SK-N-SH (cell line): ENCODE results near the gene MKX. TPM values are rescaled to one million over a fixed set of nuclear protein-coding genes. Genes with fewer than 3 reads are reported as not detected.

ENCODE experiments used
- CTCF ChIA-PET: fragments of 300-600, 350-600 bp; formaldehyde crosslinking; extraction: SDS; loops from one replicate; lab custom pipeline; 2021; lab: Yijun Ruan, JAX
- POLR2A ChIA-PET: fragments of 350-600 bp; sonication (Branson Sonifier 250); formaldehyde crosslinking; extraction: SDS; loops from one replicate; lab custom pipeline; 2020; ENCODE audit warnings: antibody characterized with exemption, inconsistent platforms; lab: Yijun Ruan, JAX
- DNase-seq: peaks from one replicate; pipeline ENCODE4 v3.0.0; 2012
- H2AFZ ChIP-seq: fragments of 200-600 bp; sonication (generic); 2 replicates; pipeline ENCODE4 v1.8.1; 2016; ENCODE audit warnings: antibody characterized with exemption, mild to moderate bottlenecking, low read depth
- H3F3A ChIP-seq: fragments of 200-600 bp; sonication (generic); replicated peaks from 2 replicates; pipeline ENCODE3; 2016; ENCODE audit warnings: antibody characterized with exemption, mild to moderate bottlenecking; ENCODE audit not compliant: insufficient read depth
- H3K27ac ChIP-seq, 2 experiments: fragments of 200-500 bp in 1 of 2; fragments of 200-600 bp in 1 of 2; sonication (Bioruptor generic) in 1 of 2; sonication (generic), shearing (Covaris generic) in 1 of 2; 2 replicates each; pipeline versions ENCODE4 v1.5.1 to v1.6.1; 2014 to 2016; ENCODE audit warnings: low read depth in 2 of 2, inconsistent platforms in 1 of 2, low read length in 1 of 2, mild to moderate bottlenecking in 1 of 2, mixed read lengths in 1 of 2
- H3K27me3 ChIP-seq: fragments of 200-600 bp; sonication (generic), shearing (Covaris generic); 2 replicates; pipeline ENCODE4 v1.6.1; 2016; ENCODE audit warnings: mixed run types; ENCODE audit not compliant: insufficient read depth
- H3K36me3 ChIP-seq, 2 experiments: fragments of 200-500 bp in 1 of 2; fragments of 200-600 bp in 1 of 2; sonication (Bioruptor generic) in 1 of 2; sonication (generic) in 1 of 2; replicated peaks in 1 of 2; 2 replicates each; pipeline versions ENCODE3 to v1.5.1; 2014 to 2016; ENCODE audit warnings: low read length in 1 of 2, mild to moderate bottlenecking in 1 of 2; ENCODE audit not compliant: insufficient read depth in 2 of 2, control insufficient read depth in 1 of 2
- H3K4me1 ChIP-seq, 2 experiments: fragments of 200-500 bp in 1 of 2; fragments of 200-600 bp in 1 of 2; sonication (Bioruptor generic) in 1 of 2; sonication (generic), shearing (Covaris generic) in 1 of 2; 2 replicates each; pipeline versions ENCODE4 v1.5.1 to v1.6.1; 2014 to 2016; ENCODE audit warnings: low read depth in 1 of 2, low read length in 1 of 2, mixed run types in 1 of 2; ENCODE audit not compliant: insufficient read depth in 2 of 2, control insufficient read depth in 1 of 2
- H3K4me2 ChIP-seq: fragments of 200-600 bp; sonication (generic), shearing (Covaris generic); 2 replicates; pipeline ENCODE4 v1.6.1; 2017; ENCODE audit warnings: mixed run types
- H3K4me3 ChIP-seq, 2 experiments: fragments of 200-500 bp in 1 of 2; fragments of 200-600 bp in 1 of 2; sonication (Bioruptor generic) in 1 of 2; sonication (generic), shearing (Covaris generic) in 1 of 2; 2 replicates each; pipeline versions ENCODE4 v1.5.1 to v1.8.1; 2014 to 2016; ENCODE audit warnings: low read depth in 2 of 2, inconsistent platforms in 1 of 2, low read length in 1 of 2, mild to moderate bottlenecking in 1 of 2, mixed read lengths in 1 of 2, moderate library complexity in 1 of 2
- H3K79me2 ChIP-seq: fragments of 200-600 bp; sonication (generic); 2 replicates; pipeline ENCODE4 v1.8.1; 2017; ENCODE audit warnings: mild to moderate bottlenecking; ENCODE audit not compliant: insufficient read depth
- H3K9ac ChIP-seq: fragments of 200-600 bp; sonication (generic); 2 replicates; pipeline ENCODE4 v1.6.1; 2017; ENCODE audit warnings: mixed run types
- H3K9me2 ChIP-seq: fragments of 200-600 bp; sonication (generic); 2 replicates; pipeline ENCODE4 v1.6.1; 2017; ENCODE audit warnings: mixed run types
- H3K9me3 ChIP-seq: fragments of 200-600 bp; sonication (generic); 2 replicates; pipeline ENCODE4 v1.6.1; 2017; ENCODE audit warnings: mixed run types, mild to moderate bottlenecking, moderate library complexity
- H4K20me1 ChIP-seq: fragments of 200-600 bp; sonication (generic); 2 replicates; pipeline ENCODE4 v1.6.1; 2017; ENCODE audit warnings: mild to moderate bottlenecking, mixed run types; ENCODE audit not compliant: insufficient read depth
- EP300 ChIP-seq, 2 experiments: IDR thresholded peaks; 2 replicates each; pipeline versions ENCODE4 v1.4.0 to v1.6.1; 2012; ENCODE audit warnings: borderline replicate concordance in 1 of 2, low read depth in 1 of 2, low read length in 1 of 2
- FOSL2 ChIP-seq: IDR thresholded peaks from 2 replicates; pipeline ENCODE4 v1.4.0; 2012; ENCODE audit warnings: low read depth, mild to moderate bottlenecking, moderate library complexity, borderline replicate concordance
- FOXJ3 ChIP-seq: sonication (generic); formaldehyde crosslinking; IDR thresholded peaks from 2 replicates; pipeline ENCODE4 v1.5.1; 2020; ENCODE audit warnings: mild to moderate bottlenecking, missing genetic modification reagents
- FOXM1 ChIP-seq: IDR thresholded peaks from 2 replicates; pipeline ENCODE4 v1.4.0; 2012; ENCODE audit warnings: low read depth, mild to moderate bottlenecking
- MXI1 ChIP-seq: IDR thresholded peaks from 2 replicates; pipeline ENCODE4 v1.6.1; 2012; ENCODE audit warnings: mild to moderate bottlenecking, low read depth, low read length, improper control_type of control experiment
- RCOR1 ChIP-seq: fragments of 150-350 bp; IDR thresholded peaks from 2 replicates; pipeline ENCODE4 v1.6.1; 2017; ENCODE audit warnings: antibody characterized with exemption, low read length
- RXRA ChIP-seq: IDR thresholded peaks from 2 replicates; pipeline ENCODE4 v1.4.0; 2012; ENCODE audit warnings: low read depth, mild to moderate bottlenecking, borderline replicate concordance
- SIN3A ChIP-seq: IDR thresholded peaks from 2 replicates; pipeline ENCODE4 v1.6.1; 2012; ENCODE audit warnings: low read depth, mild to moderate bottlenecking, low read length, moderate library complexity, borderline replicate concordance
- WGBS: methylation state at CpG from one replicate; pipeline ENCODE4 v1.1.6; 2017; ENCODE audit warnings: low lambda C conversion rate; 5-methylcytosine and 5-hydroxymethylcytosine counted together
- polyA plus RNA-seq, 3 experiments: library from polyadenylated mRNA; depleted of rRNA; stranded (reverse); fragments of >200 nt; gene quantifications; 2 replicates each; pipeline ENCODE4 v1.2.3, GENCODE V29; 2012
- TF ChIP-seq, protein P1 (sequence below): fragments of 150-350 bp; IDR thresholded peaks from 2 replicates; pipeline ENCODE4 v1.6.1; 2016; ENCODE audit warnings: mild to moderate bottlenecking, low read depth, low read length
- TF ChIP-seq, protein P2 (sequence below): IDR thresholded peaks from 2 replicates; pipeline ENCODE4 v1.6.1; 2012; ENCODE audit warnings: mild to moderate bottlenecking, low read depth, low read length, moderate library complexity
- TF ChIP-seq, protein P3 (sequence below): IDR thresholded peaks from 2 replicates; pipeline ENCODE4 v1.4.0; 2012; ENCODE audit warnings: low read depth, borderline replicate concordance

Gene MKX
- polyA plus RNA-seq, 1 of the 3 experiments (the other 2 are of a cell fraction) = not detected

DNA sequence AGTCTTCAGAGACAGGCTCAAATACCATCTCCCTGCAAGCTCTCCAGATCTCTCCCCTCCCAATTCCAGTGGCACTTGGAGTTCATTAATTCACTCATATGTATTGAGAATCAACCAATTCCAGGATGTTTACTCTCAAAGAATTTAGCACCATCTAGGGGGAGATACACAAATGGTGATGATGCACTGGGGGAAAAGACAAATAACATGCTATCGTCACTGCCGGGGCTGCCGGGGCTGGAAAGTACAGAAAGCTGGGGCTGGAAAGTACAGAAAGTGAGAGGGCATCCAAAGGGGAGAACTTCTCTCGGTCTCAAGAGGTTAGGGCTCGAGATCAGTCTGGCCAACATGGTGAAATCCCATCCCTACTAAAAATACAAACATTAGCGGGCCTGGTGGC lies 118.7 kb downstream of the MKX start:
- CTCF ChIA-PET = interaction anchor here (1.0 kb wide), 1 partner anchor 12 kb away, joined by 3 read pairs; no protein-coding TSS in a partner anchor
- no peak overlapping the region for H2AFZ ChIP-seq
- DNase-seq = no peak
- no peak overlapping the region for H3K9ac ChIP-seq
- WGBS = 4% methylated on average over 6 of the region's 6 CpGs
- no peaks in the 10 kb centered on the region for H3K79me2 ChIP-seq
- no peaks in the 10 kb centered on the region for H3K4me1 ChIP-seq
- H3K9me3 ChIP-seq = no peaks in the 10 kb centered on the region
- POLR2A ChIA-PET = no interaction called here
- TF ChIP-seq, protein P1, sequence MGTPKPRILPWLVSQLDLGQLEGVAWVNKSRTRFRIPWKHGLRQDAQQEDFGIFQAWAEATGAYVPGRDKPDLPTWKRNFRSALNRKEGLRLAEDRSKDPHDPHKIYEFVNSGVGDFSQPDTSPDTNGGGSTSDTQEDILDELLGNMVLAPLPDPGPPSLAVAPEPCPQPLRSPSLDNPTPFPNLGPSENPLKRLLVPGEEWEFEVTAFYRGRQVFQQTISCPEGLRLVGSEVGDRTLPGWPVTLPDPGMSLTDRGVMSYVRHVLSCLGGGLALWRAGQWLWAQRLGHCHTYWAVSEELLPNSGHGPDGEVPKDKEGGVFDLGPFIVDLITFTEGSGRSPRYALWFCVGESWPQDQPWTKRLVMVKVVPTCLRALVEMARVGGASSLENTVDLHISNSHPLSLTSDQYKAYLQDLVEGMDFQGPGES = no peak
- TF ChIP-seq FOXM1 (no peak), MXI1 (no peak), RCOR1 (no peak)
- H3K27me3 ChIP-seq = peaks cover 28% of the 10 kb centered on the region
- no peaks in the 10 kb centered on the region for H4K20me1 ChIP-seq
- H3K9me2 ChIP-seq = no peaks in the 10 kb centered on the region
- no peak overlapping the region for H3K4me3 ChIP-seq
- no peak overlapping the region for H3K27ac ChIP-seq
- no peak overlapping the region for H3K4me2 ChIP-seq
- no peaks in the 10 kb centered on the region for H3K36me3 ChIP-seq
- H3F3A ChIP-seq = no peaks in the 10 kb centered on the region

DNA sequence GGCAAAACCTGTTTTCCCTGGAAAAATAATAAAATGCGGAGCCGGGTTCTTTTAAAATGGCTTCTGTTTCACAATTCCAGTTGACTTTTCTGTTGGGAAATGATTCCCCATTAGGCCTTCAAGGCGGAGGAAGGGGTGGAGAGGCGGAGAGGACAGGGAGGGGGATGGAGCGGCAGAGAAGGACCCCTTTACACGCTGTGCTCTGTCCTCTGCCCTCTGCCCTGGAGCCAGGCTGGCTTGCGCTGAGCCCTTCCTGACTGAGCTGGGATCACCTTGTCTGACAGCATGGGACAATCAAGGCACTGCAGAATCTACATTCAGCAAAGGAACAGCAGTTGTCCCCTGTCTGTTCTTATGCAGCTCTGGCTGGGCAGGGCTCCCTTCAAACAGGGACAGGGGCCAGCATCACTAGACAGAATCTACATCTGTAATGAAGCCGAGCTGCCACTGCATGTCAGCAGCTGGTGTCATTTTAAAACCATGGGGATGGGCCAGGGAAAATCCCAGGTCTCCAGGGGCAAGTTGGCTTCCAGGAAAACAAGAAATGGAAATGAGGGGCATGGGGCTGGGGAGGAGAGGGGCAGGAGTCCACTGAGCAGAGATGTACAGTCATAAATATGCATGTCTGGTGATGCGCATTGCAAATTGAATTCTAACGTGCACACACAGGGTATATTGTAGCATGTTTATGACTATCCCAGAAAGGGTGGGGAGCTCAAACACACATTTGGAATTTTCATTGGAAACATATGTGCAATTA lies 120.0 kb downstream of the MKX start:
- no peak overlapping the region for H3K4me2 ChIP-seq
- H4K20me1 ChIP-seq = no peaks in the 10 kb centered on the region
- H3K4me1 ChIP-seq = no peaks in the 10 kb centered on the region
- no peak overlapping the region for H3K9ac ChIP-seq
- H3K9me3 ChIP-seq = no peaks in the 10 kb centered on the region
- no peaks in the 10 kb centered on the region for H3K79me2 ChIP-seq
- H3K4me3 ChIP-seq = no peak overlapping the region
- TF ChIP-seq, protein P2, sequence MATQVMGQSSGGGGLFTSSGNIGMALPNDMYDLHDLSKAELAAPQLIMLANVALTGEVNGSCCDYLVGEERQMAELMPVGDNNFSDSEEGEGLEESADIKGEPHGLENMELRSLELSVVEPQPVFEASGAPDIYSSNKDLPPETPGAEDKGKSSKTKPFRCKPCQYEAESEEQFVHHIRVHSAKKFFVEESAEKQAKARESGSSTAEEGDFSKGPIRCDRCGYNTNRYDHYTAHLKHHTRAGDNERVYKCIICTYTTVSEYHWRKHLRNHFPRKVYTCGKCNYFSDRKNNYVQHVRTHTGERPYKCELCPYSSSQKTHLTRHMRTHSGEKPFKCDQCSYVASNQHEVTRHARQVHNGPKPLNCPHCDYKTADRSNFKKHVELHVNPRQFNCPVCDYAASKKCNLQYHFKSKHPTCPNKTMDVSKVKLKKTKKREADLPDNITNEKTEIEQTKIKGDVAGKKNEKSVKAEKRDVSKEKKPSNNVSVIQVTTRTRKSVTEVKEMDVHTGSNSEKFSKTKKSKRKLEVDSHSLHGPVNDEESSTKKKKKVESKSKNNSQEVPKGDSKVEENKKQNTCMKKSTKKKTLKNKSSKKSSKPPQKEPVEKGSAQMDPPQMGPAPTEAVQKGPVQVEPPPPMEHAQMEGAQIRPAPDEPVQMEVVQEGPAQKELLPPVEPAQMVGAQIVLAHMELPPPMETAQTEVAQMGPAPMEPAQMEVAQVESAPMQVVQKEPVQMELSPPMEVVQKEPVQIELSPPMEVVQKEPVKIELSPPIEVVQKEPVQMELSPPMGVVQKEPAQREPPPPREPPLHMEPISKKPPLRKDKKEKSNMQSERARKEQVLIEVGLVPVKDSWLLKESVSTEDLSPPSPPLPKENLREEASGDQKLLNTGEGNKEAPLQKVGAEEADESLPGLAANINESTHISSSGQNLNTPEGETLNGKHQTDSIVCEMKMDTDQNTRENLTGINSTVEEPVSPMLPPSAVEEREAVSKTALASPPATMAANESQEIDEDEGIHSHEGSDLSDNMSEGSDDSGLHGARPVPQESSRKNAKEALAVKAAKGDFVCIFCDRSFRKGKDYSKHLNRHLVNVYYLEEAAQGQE = no peak
- TF ChIP-seq EP300 (IDR thresholded peaks at IDR 0.05; ENCODE audit: borderline replicate concordance in 1 of 2, low read depth in 1 of 2, low read length in 1 of 2) (no peak), FOXM1 (no peak), FOSL2 (no peak), RXRA (no peak), SIN3A (no peak), FOXJ3 (no peak), MXI1 (no peak)
- TF ChIP-seq, protein P3, sequence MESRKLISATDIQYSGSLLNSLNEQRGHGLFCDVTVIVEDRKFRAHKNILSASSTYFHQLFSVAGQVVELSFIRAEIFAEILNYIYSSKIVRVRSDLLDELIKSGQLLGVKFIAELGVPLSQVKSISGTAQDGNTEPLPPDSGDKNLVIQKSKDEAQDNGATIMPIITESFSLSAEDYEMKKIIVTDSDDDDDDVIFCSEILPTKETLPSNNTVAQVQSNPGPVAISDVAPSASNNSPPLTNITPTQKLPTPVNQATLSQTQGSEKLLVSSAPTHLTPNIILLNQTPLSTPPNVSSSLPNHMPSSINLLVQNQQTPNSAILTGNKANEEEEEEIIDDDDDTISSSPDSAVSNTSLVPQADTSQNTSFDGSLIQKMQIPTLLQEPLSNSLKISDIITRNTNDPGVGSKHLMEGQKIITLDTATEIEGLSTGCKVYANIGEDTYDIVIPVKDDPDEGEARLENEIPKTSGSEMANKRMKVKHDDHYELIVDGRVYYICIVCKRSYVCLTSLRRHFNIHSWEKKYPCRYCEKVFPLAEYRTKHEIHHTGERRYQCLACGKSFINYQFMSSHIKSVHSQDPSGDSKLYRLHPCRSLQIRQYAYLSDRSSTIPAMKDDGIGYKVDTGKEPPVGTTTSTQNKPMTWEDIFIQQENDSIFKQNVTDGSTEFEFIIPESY = no peak
- H3K27ac ChIP-seq = no peak overlapping the region
- no peak for DNase-seq
- no peak overlapping the region for H2AFZ ChIP-seq
- no peaks in the 10 kb centered on the region for H3K9me2 ChIP-seq
- POLR2A ChIA-PET = no interaction called here
- H3F3A ChIP-seq = no peaks in the 10 kb centered on the region
- no peaks in the 10 kb centered on the region for H3K36me3 ChIP-seq
- CTCF ChIA-PET = interaction anchor here (0.6 to 0.9 kb wide), 2 partner anchors 201 to 256 kb away, joined by 3 to 4 read pairs; no protein-coding TSS in a partner anchor
- H3K27me3 ChIP-seq = peaks cover 28% of the 10 kb centered on the region
- WGBS = 42% methylated on average over 9 of the region's 10 CpGs
